Measurements from ENCODE around the gene TMA16.
A peak's percentile ranks its signal among the peaks of the same experiment; 100 is the strongest.
"Not testable (repeated sequence)": the region's sequence is repeated elsewhere in the genome, so short reads cannot be mapped to it uniquely, and the experiment has no call there.

Gene TMA16

DNA sequence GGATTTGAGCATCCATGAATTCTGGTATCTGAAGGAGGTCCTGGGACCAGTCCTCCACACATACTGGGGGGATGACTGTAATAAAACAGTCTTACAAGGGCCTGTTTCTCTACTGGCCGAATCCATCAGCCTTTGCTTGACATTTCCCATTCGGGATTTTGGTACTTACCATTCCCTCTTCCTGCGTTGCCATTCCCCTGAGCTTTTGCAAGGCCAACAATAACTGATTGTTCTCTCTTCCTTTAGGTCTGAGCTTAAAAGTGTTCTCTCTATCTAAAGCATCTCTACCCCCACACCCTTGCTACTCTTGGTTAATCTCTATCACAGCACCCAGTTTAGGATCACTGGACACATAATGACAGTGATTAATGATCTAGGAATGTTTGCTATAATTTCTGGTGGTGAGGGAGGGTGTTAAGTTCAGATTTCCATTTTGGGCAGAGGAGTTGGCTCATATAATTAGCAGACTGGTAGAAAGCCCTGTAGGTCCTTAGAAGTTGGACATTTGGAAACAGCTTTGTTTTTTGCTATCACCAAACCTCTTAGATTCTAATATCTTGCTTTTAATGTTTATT lies 29.4 kb downstream of the TMA16 start:
- FAIRE-seq = no peak

DNA sequence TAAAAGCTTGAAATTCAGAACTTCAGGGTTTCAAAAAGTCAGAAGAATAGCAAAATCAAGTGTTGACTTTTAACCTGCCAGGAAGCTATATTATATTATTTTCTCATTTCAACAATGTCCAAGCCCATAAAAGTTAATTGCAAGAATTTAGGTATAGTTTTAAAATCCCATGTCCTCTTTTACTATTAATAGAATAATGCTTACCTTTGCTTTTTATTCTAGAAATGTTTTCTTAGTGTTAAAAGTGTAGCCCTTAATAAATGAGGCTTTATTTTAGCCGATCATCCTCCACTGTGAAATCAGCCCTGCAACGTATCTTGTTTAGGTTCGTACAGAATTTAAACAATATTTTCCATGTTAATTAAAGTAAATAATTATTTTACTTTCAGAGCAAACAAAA lies 31.5 kb downstream of the TMA16 start:
- FAIRE-seq = no peak

DNA sequence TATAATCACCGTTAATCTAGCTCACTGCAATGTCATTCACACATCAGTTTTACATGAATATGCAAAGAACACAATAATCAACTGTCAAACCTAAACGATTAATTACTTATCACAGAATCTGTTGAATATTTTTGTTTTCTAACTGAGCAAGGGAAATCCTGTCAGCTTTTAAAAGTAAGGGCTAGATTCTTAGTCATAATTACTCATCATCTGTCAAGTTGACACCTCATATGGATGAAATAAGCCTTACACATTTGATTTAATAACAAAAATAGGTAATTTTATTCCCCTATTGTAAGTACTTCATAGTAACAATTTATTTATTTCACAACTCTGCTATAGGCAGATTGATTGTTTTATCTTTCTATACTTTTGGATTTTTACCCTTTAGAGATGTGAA lies 32.7 kb downstream of the TMA16 start:
- no peak for FAIRE-seq

DNA sequence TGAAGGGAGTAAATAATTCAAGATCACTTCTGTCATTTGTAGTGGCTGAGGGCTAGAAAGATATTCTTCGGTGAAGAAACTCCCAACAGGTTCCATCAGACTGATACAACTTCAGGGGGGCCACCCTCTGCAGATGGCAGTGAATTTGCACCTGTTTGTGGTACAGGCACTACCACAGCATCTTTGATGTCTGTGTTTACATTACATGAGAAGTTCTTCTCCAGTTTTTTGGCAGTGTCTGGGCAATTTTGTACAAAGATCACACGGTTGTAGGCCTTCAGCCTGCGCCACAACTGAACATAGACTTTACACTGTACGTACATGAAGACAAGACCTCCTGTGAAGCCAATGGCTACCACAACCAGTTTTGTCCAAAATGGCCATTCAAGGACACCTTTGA lies 34.2 kb downstream of the TMA16 start:
- FAIRE-seq = no peak

DNA sequence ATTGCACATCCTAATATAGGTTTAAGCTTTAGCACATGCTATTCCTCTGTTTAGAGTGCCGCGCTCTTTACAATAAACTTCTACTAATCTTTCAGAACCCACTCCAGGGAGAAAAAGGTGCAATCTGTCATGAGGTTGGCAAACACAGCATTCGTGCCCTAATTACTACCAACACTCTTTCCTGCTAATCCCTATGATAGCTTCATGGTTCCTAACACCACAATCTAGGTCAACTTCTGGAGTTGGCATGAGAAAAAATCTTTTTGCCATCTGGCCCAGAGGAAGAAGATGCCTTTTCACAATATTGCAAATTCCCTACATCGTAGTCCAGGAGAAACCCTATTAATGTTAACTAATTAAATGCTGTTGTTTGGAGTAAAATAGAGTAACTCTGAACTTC lies 39.6 kb downstream of the TMA16 start:
- FAIRE-seq = no peak

DNA sequence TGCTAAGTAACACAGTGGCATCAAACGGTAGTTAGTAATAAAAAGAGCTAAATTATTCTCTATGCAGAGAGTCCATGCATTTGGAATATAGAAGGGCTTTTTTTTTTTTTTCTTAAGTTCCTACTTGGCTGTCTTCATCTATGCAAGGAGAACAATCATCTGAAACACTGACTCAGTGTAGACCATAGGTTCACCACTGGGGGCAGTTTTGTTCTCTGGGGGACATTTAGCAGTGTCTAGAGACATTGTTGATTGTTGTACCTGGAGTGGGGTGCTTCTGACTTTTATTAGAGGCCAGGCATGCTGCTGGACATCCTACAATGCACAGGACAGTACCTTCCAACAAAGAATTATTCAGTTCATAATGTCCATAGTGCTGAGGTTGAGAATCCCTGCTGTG lies 41.2 kb downstream of the TMA16 start:
- FAIRE-seq = no peak

DNA sequence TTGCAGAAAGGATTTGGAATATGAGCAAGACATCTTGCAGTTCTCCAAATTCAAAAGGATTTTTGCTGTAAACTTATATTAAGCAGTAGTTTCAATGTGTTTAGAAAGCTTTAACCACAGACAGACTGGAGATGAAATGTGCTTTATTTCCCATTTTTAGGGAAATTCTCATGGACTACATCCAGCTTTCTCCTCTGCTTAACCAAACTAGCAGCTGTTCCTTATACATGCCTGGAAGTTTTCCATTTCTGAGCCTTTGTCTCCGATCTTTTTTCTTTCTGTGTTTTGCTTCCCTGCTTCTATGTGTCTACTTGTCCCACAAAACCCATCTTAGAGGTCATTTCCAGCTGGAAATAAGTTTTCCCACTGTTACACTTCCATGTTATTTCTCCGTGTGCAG lies 41.6 kb downstream of the TMA16 start:
- FAIRE-seq = no peak

DNA sequence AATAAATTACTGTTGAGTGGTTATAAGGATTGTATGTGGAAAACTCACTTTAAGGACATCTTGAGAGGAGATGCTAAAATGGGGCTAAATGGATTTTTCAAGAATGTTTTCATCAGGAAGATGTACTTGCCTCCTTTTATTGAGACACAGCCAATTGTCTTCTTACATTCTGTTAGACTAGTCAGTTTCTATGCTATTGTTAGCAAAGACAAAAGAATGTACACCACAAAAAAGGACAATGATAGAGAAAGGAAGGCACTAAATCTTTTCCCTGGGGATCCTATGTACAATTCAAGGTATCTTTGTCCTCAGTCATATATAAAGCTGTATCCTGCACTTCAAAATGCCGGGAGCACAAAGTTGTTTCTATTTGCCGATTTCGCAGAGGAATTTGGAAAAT lies 42.6 kb downstream of the TMA16 start:
- FAIRE-seq = no peak

DNA sequence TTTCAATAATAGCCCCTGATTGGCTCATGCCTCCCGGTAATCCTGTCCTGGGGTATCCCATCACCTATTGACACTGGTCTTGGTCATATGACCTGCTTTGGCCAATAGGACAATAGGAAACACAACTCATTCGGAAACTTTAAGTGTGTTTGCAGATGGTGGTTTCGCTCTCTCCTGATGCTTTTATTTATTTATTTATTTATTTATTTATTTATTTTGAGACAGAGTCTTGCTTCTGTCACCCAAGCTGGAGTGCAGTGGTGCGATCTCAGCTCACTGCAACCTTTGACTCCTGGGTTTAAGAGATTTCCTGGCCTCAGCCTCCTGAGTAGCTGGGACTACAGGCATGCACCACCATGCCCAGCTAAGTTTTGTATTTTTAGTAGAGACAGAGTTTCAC lies 44.3 kb downstream of the TMA16 start:
- not testable (repeated sequence) for FAIRE-seq

DNA sequence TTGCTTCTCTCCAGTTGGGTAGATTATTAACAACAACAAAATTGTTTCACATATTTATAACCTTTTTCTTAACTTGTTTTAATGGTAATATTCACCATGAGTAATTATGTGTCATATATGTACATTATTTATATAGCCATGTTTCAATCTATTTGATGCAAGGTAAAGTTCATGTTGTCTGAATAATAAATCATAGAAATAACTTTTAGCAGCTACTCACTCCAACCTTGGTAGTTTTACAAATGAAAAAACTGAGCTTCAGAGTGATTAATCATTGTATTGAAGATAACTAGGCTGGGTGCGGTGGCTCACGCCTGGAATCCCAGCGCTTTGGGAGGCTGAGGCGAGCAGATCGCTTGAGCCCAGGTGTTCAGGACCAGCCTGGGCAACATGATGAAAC lies 46.0 kb downstream of the TMA16 start:
- FAIRE-seq = no peak

DNA sequence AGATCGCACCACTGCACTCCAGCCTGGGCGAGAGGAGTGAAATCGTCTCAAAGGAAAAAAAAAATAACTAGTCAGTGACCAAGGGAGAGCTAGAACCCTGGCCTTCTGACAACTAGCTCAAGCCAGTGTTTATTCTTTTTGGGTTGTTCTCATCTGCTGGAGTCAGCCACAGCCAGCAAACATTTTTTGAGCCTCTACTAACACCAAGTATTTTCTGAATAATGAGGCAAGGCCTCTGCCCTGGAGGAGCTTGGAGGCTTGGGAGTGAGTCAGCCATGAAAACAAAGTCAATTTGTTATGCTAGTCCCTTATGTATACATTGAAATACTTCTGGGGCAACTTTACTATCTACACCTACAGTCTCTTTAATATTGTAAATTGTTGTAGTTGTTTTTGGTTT lies 46.5 kb downstream of the TMA16 start:
- no peak for FAIRE-seq

DNA sequence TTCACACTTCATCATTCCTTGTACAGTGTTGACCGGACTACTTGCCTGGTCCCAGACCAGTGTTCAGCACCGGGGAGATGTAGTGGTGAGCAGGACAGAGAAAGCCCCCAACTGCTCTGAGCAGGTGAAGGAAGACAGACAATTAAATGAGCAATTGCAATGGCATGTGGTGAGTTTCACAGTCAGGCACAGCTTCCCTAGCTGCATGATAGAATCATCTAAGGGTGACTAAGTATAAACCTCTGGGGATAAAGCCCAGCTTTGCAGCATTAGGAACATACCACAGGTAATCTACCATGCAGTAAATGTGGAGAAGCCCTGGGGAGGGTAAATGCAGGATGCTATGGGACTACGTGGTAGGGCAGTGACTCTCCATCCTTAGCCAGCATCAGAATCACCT lies 47.8 kb downstream of the TMA16 start:
- no peak for FAIRE-seq

DNA sequence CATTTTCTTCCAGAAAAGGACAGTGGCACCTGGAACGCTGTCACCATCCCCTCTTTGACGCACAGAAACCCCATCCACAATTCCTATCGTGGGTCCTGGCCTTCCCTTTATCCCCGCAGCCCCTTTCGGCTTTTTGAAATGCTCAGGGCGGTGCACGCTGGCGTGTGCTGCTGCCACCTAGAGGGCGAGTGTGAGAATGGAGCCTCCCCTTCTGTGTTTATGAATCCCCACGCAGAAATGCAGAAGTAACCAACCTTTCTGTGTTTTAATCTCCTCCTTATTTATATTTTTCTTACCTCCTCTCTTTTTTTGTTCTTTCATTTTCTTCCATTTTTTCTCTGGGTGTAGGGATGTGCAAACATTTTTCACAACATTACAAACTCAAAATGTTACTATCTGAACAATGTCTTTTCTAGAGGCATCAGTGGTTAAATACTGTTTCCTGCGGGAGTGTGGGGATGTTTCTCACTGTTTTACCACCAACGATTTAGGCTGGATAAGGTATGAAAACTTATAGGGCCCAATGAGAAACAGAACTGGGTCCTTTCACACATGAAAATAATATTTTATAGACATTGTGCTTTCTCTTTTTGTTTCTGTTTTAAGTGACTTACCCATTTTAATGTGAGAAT lies 50.0 kb downstream of the TMA16 start:
- FAIRE-seq = no peak

DNA sequence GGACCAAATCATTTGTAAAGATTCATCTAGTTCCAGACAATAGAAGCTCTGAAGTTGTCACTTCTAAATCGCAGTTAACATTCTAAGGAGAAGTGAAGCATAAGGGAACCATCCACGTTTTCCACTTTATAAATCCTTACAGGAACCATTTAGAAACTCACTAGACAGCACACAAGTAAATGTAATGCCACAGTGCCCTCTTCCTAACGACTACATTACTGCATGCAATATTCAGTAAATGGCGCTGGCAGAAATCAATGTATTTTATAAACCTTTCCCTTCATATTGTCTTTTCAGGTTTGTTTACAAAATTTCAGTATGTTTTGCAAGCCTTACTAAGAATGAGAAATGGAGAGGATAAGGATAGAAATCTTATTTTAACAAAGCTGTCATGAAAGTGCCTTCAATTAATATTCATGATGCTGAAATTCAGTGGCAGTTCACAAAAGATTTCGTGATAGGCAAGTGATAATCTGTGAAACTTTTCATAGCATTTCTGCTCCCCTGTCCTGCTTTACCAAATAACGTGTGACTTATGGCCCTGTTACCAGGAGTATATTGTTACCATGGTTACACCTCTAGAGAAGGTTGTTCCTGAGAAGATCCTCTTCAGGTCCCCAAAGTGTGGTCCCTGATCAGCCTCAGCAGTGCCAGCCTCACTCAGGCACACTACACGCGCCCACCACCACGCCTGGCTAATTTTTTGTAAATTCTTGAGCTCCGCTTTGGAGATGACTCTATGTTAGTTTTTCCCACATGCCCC lies 54.2 kb downstream of the TMA16 start:
- peak; percentile 74 for FAIRE-seq

DNA sequence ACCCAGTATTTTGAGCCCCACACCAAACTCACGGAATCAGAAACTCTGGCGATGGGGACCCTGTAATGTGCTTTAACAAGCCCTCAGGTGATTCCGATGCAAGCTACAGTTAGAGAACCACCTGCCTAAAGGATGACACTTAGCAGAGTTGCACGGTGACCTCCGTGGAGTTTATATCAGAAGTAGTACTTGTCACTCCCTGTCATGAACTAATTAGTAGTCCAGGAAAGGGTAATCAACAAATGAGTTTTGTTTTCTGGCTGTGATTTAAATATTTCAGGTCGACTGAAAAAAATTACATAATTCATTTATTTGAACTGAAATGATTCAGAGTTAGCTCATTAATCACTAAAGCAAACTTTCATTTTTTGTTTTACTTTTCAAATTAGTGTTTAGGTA lies 56.4 kb downstream of the TMA16 start:
- FAIRE-seq = no peak

DNA sequence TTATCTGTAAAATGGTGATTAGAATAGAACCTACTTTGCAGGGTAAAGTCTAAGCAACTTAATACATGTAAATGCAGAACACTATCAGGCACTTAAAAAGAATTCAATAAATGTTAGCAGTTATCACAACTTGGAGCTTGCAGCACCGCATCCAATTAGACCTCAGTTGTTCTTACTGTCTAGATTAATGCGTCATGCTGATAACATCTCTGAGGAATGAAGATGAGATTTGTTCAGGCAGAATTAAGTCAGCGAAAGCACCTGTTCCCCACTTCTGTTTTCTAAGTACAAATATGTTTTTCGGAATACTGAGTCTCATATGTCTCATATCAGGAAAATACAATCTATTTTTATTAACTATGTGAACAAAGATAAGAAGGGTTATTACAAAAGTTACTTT lies 58.7 kb downstream of the TMA16 start:
- no peak for FAIRE-seq

DNA sequence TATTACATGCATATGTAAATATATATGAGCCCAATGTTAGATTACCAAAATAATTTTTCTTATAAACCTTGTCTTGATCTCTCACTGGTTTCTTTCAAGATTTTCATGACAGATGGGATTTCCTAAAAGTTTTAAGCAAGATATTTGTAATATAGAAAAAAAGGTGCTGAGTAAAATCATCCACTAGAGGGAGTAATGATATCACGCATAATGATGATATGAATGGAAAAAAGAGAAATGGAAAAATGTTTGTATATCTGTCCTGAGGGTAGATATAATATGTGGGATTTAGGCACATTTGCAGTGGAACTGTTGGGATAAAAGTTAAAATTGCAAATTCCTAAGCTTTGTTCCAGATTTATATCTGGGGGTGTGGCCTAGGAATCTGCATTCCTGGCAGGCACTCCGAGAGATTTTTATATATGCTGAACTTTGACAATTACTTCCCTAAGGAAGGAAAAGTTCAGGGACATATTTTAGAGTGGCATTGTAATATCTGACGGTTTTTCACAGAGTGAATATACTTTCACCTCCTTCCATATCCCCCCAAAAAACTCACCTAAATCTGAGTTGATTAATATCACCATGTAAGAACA lies 60.5 kb downstream of the TMA16 start:
- FAIRE-seq = peak; percentile 82

DNA sequence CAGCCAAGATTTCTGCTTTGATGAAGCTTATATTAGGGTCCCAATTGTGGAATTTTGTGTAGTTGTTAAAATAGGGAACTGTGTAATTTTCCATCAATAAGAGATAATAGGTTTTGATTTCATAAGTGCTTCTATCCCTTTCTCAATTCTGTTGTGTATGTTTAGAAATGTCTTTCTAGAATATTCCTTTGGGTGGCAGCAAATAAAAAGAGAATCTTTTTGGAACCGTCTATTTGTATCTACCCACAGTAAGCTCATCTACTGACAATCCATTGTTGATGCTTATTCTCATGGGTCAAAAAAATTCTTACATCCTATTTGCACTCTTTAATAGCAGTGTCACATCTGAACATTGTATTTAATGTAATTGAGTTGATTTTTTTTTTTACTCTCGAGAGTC lies 61.7 kb downstream of the TMA16 start:
- peak; percentile 5 for FAIRE-seq

DNA sequence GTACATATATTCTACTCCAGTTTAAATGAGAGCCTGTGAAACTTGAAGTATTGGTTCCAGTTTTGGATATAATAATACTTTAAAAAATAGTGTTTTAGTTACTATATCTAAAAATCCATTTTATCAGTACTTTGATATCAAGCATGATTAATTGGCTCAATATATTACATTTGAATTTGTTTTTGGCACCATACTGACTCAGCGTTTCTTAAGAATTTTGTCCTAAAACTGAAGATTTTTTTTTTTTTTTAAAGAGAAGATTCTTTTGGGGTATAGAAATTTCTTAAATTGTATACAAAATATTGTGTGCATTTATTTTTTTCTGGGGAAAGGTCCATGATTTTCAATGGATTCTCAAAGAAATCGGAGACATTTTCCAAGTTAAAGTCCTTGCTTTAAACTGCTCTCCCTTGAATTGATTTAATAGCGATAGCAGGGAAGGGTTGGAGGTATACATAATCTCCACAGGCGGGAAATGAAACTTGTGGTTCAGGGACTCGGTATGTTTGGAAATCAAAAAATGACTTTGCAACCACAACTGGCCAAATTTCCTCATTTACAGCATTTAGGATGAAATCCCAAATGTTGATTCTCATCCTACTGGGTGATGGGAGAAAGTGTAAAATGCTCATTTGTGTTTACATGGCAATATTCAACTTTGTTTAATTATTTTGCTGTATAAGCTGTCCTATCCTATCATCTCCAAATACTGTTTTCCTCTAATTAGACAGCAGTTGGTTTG lies 62.3 kb downstream of the TMA16 start:
- FAIRE-seq = no peak

DNA sequence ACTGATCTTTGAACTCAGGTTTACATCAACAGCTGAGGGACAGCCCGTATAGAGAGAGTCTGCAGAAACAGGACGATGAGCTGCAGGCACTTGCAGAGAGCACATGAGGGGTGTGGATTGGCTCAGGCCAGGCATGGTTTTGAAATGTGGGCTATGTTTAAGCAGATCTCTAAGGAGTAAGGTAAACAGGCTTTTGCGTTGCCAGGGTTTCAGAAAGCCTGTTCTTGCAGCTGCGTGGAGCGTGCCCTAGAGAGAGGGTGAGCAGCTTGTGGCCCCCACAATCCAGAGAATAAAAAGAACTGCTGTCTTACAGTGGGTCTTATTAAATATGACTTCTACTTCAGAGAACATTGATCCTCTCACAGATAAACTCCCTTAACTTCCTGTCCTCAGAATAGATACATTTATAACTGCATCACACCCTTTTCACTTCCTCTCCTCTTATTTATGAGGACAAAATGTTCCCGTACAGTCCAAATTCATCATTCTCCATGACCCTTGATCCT lies 64.1 kb downstream of the TMA16 start:
- FAIRE-seq = no peak

DNA sequence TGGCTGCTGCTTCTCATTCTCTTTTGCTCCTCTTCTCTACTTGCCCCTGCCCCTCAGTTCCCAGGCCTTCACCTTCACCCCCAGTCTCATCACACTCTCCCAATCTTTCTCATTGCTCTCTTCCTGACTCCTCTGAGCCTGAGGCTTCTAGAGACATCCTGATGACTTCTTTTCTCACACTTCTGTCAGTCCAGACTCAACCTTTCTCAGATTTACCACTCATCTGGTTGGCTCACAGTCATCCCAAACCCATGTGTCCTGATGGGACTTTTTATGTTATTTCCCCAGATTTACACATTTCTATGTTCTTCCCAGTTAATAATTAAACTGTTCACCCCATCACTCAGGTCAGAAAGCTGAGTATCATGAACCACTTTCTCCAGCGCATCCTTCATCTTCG lies 68.0 kb downstream of the TMA16 start:
- no peak for FAIRE-seq

DNA sequence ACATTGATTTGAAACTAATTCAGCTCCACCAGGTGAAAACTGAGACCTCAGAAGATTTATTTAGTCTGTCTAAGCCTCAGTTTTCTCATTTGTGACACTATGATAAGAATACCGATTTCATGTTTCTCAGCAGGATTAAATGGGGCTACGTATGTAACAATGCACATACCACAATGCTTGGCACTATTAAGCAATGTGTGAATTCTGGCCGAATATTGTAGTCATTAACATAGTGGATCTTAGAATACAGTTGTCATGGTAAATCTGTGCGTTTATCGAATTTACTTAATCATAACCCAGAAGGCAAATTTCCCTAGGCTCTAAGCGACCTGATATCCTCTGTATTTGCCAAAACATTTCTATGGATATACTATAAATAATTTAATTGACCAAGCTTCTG lies 69.1 kb downstream of the TMA16 start:
- no peak for FAIRE-seq

DNA sequence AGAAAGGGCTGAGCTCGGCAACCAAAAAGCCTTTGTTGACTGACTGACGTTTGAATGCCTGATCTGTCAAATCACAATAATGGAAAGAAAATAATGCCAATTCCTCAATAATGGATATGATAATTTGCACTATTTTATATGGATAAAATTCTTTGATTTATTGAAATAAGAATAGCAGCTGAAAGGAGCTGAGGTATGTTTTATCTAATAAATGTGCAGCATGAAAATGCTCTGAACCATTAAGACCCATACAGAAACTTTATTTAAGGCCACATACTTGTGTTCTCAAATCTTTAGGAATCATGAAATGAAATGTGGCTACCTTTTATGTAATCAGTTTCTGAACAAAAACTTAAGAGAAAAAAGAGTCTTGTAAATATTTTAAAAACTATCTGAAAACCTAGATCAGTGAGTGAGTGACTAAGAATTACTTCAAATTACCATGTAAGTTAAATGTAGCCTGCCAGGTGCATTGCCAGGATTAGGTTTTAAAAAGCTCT lies 69.8 kb downstream of the TMA16 start:
- no peak for FAIRE-seq
